Adrenal gland (tissue), 5 donors: Measurements from ENCODE around the gene TMBIM4.
"Not testable (repeated sequence)": the region's sequence is repeated elsewhere in the genome, so short reads cannot be mapped to it uniquely, and the experiment has no call there.

Experiments
- CTCF ChIP-seq, 6 experiments: fragments of 450-650 bp in 4 of 6; fragments of 200-600 bp in 2 of 6; sonication (generic) in 1 of 6; IDR thresholded peaks; 1 replicate in 5 of 6; 2 replicates in 1 of 6; pipeline versions ENCODE4 v1.5.1 to v1.8.0; 2016 to 2021; ENCODE audit warnings: antibody characterized with exemption in 6 of 6, mild to moderate bottlenecking in 2 of 6, moderate library complexity in 1 of 6
- POLR2A ChIP-seq, 2 donors: fragments of 450-650 bp; IDR thresholded peaks; one replicate each; pipeline ENCODE4 v1.6.1; 2017; ENCODE audit warnings: antibody characterized with exemption in 2 of 2, mild to moderate bottlenecking in 2 of 2, moderate library complexity in 1 of 2
- donor health status: DM: no; HTN: no; CAD: no.

- not testable (repeated sequence) for TF ChIP-seq CTCF, POLR2A (IDR thresholded peaks at IDR 0.05)
Observed at GRCh38 chr12:66211573-66211972, 41.8 kb upstream of the TMBIM4 start.
